AG09319 (cell line): ENCODE results near the gene SCNN1B.

ENCODE experiments used
- DNase-seq: peaks from one replicate; pipeline ENCODE4 v3.0.0-alpha.2; 2010; ENCODE audit warnings: low read depth; ENCODE audit errors: extremely low read depth
- TF ChIP-seq, protein P1 (sequence below): IDR thresholded peaks from 2 replicates; pipeline ENCODE4 v1.5.1; 2011; ENCODE audit warnings: low read depth, mild to moderate bottlenecking, inconsistent platforms, low read length, moderate library complexity

SCNN1B gene

GRCh38 chr16:23368469-23368868 is 66.4 kb downstream of the SCNN1B start:
- no peak for DNase-seq
- TF ChIP-seq, protein P1, sequence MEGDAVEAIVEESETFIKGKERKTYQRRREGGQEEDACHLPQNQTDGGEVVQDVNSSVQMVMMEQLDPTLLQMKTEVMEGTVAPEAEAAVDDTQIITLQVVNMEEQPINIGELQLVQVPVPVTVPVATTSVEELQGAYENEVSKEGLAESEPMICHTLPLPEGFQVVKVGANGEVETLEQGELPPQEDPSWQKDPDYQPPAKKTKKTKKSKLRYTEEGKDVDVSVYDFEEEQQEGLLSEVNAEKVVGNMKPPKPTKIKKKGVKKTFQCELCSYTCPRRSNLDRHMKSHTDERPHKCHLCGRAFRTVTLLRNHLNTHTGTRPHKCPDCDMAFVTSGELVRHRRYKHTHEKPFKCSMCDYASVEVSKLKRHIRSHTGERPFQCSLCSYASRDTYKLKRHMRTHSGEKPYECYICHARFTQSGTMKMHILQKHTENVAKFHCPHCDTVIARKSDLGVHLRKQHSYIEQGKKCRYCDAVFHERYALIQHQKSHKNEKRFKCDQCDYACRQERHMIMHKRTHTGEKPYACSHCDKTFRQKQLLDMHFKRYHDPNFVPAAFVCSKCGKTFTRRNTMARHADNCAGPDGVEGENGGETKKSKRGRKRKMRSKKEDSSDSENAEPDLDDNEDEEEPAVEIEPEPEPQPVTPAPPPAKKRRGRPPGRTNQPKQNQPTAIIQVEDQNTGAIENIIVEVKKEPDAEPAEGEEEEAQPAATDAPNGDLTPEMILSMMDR, result no peak

GRCh38 chr16:23369416-23369815 is 67.3 kb downstream of the SCNN1B start:
- no peak for DNase-seq
- TF ChIP-seq, protein P1, result no peak

DNA sequence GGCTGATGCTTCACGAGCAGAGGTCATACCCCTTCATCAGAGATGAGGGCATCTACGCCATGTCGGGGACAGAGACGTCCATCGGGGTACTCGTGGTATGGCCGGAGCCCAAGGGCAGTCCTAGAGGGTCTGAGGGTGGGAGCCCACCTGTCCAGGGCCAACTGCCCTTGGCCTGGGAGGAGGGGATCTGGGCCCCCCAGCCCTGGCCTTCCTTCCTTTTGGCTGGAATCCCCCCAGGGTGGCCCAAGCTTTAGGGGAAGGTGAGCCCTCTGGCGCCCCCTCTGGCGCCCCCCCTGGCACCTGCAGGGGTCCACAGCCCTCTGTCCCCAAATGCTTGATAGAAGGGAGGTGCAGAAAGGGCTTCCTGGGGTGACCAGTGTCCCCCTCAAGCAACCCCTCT is 69.3 kb downstream of the SCNN1B start:
- no peak for DNase-seq
- TF ChIP-seq, protein P1, result no peak

DNA sequence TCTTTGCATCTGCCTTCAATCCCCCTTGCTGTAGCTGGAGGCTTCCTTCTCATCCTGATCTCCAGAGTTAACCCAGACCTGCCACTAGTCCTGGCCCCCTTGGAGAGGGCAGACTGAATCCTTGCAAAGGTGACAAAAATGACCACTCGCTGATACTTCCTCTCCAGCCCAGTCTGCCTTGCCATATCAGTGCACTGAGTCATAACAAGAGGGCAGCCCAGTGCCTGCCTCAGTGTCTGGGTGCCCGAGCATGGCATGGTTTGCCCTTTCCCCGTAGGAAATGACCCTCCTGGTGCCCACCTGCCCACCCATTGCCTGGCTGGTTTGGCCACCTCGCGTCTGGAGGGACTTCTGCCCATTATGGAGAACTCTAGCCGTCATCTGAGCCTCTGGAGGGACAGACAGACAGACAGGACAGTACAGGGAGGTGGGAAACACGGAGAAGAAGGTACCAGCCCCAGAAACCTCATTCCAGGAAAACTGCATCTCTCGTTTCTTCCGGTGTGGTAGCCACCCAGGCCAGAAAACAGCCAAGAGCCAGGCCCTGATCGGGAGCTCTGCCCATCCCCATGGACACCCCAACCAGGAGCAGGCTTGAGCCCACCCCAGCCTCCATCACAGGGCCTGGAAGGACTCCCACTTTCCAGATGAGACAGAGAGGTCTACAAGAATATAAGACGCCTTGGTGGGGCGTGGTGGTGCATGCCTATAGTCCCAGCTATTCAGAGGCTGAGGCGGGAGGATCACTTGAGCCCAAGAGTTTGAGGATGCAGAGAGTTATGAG is 71.5 kb downstream of the SCNN1B start:
- no peak for DNase-seq
- TF ChIP-seq, protein P1, result no peak

- no peak for DNase-seq
- TF ChIP-seq, protein P1, result no peak
Measured at GRCh38 chr16:23374721-23375510, 72.8 kb downstream of the SCNN1B start.

DNA sequence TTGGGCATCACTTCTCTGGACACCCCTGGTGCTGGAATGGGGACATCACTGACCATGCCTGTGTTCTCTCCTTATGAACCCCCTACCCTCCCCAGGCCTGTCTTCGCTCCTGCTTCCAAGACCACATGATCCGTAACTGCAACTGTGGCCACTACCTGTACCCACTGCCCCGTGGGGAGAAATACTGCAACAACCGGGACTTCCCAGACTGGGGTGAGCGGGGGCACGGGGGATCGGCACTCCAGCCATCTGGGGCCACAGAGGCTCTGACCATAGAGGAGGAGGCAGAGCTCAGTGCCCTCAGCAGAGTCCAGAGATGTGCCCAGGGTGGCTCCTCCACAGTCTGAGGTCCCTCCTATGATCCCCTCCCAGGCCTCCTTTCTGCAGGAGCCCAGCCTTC is 73.5 kb downstream of the SCNN1B start:
- DNase-seq, result no peak
- TF ChIP-seq, protein P1, result no peak
